ENCODE results near the gene CSKMT. TPM values are rescaled to one million over a fixed set of nuclear protein-coding genes. Genes with fewer than 3 reads are reported as not detected.

Gene CSKMT
- total and polyA plus RNA-seq, 10 of the 15 experiments (the other 5 are each of a cell fraction or from before 2014, with no cell fraction given): 7.0 to 213 (median 21.6) TPM

DNA sequence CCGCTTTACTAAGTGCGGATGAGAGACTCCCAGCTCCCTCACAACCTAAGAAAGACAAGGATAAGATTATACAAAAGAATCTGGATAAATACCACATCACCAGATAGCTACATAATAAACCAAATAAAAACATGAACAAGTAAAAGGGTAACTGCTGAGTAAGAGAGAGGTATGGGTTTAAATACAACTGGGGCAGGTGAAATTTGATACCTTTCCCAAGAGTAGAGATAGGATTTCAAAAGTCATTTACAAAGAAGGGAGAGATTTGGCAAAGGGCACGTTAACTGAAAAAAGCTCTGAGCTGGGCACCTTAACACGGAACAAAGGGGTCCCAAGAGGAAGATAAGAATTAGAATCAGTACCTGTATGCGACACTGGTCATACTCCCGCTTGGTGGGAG, 12.0 kb downstream of the CSKMT start:
- Histone ChIP-seq H3K27ac (ENCODE audit: control insufficient read depth, insufficient read depth) (no peak overlapping the region), H2AFZ (ENCODE audit: control insufficient read depth, low read depth, low read length) (no peak overlapping the region), H3K79me2 (ENCODE audit: control insufficient read depth, insufficient read depth, low read length) (peaks cover 30% of the 10 kb centered on the region), H3K27me3 (replicated peaks in 1 of 2; ENCODE audit: control insufficient read depth in 2 of 2, insufficient read depth in 2 of 2, low read length in 1 of 2) (no peaks in the 10 kb centered on the region), H3K4me3 (no peak overlapping the region), H3K9ac (ENCODE audit: control insufficient read depth, insufficient read depth, low read length) (no peak overlapping the region), H3K9me3 (replicated peaks; ENCODE audit: control insufficient read depth, insufficient read depth, low read length) (no peaks in the 10 kb centered on the region), H4K20me1 (ENCODE audit: control insufficient read depth, insufficient read depth) (no peaks in the 10 kb centered on the region; the same call in 1 of the 2 replicates), H3K36me3 (ENCODE audit: control insufficient read depth in 2 of 2, insufficient read depth in 2 of 2, low read length in 1 of 2) (peaks cover 0 to 10% of the 10 kb centered on the region in 2 experiments; a peak in 1 of 4 replicates), H3K4me2 (ENCODE audit: control insufficient read depth, insufficient read depth) (no peak overlapping the region), H3K4me1 (ENCODE audit: control insufficient read depth, insufficient read depth, low read length) (peaks cover 18% of the 10 kb centered on the region)
- CTCF ChIA-PET: interaction anchor here (0.9 to 1.9 kb wide), 6 partner anchors 10 to 287 kb away, joined by 3 to 5 read pairs (median 4); partner anchors contain the start of gene TUT1
- no TSS peak for BruUV-seq (replicated peaks)
- in situ Hi-C loops (cut with MboI): no loop called here
- no peak for ATAC-seq
- RAD21 ChIA-PET (ENCODE audit: unreplicated experiment): interaction anchor here (1.1 kb wide), 1 partner anchor 17 kb away, joined by 3 read pairs; no protein-coding TSS in a partner anchor
- no peak for FAIRE-seq
- SMC1A ChIA-PET (ENCODE audit: uncharacterized antibody, unreplicated experiment): interaction anchor here (0.6 to 1.4 kb wide), 2 partner anchors 10 to 233 kb away, joined by 3 read pairs; no protein-coding TSS in a partner anchor
- intact Hi-C loops (cut with micrococcal nuclease; ENCODE audit: unreplicated experiment): no loop called here
- WGBS (ENCODE audit: insufficient coverage, insufficient replicate concordance, low lambda C conversion rate, missing lambda C conversion rate): 89% methylated on average over 6 of the region's 6 CpGs
- DNase-seq (ENCODE audit: low read depth, low spot score): no peak
- POLR2A ChIA-PET: interaction anchor here (1.0 to 16.2 kb wide), 5 partner anchors 12 to 86 kb away, joined by 3 to 295 read pairs (median 5); partner anchors contain the start of genes B3GAT3, C11orf98, CSKMT and GANAB
- TF ChIP-seq, protein P1, sequence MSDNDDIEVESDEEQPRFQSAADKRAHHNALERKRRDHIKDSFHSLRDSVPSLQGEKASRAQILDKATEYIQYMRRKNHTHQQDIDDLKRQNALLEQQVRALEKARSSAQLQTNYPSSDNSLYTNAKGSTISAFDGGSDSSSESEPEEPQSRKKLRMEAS (IDR thresholded peaks at IDR 0.05; ENCODE audit: low read depth, low read length): no peak
- TF ChIP-seq, protein P2, sequence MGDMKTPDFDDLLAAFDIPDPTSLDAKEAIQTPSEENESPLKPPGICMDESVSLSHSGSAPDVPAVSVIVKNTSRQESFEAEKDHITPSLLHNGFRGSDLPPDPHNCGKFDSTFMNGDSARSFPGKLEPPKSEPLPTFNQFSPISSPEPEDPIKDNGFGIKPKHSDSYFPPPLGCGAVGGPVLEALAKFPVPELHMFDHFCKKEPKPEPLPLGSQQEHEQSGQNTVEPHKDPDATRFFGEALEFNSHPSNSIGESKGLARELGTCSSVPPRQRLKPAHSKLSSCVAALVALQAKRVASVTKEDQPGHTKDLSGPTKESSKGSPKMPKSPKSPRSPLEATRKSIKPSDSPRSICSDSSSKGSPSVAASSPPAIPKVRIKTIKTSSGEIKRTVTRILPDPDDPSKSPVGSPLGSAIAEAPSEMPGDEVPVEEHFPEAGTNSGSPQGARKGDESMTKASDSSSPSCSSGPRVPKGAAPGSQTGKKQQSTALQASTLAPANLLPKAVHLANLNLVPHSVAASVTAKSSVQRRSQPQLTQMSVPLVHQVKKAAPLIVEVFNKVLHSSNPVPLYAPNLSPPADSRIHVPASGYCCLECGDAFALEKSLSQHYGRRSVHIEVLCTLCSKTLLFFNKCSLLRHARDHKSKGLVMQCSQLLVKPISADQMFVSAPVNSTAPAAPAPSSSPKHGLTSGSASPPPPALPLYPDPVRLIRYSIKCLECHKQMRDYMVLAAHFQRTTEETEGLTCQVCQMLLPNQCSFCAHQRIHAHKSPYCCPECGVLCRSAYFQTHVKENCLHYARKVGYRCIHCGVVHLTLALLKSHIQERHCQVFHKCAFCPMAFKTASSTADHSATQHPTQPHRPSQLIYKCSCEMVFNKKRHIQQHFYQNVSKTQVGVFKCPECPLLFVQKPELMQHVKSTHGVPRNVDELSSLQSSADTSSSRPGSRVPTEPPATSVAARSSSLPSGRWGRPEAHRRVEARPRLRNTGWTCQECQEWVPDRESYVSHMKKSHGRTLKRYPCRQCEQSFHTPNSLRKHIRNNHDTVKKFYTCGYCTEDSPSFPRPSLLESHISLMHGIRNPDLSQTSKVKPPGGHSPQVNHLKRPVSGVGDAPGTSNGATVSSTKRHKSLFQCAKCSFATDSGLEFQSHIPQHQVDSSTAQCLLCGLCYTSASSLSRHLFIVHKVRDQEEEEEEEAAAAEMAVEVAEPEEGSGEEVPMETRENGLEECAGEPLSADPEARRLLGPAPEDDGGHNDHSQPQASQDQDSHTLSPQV (IDR thresholded peaks at IDR 0.05): no peak
- TF ChIP-seq STAT3 (IDR thresholded peaks at IDR 0.05; ENCODE audit: low read depth, low read length) (no peak), EZH2 (IDR thresholded peaks at IDR 0.05; ENCODE audit: borderline replicate concordance, control insufficient read depth, low read depth, low read length) (no peak), STAT1 (conservative IDR thresholded peaks at IDR 0.05) (no peak), EED (IDR thresholded peaks at IDR 0.05; ENCODE audit: low read depth) (no peak), KLF5 (IDR thresholded peaks at IDR 0.05; ENCODE audit: partially characterized antibody) (no peak), CHD2 (IDR thresholded peaks at IDR 0.05; ENCODE audit: borderline replicate concordance, low read depth, low read length) (no peak), FOXK2 (IDR thresholded peaks at IDR 0.05) (no peak), POU2F2 (IDR thresholded peaks at IDR 0.05; ENCODE audit: borderline replicate concordance, low read depth, low read length) (no peak), PAX5 (IDR thresholded peaks at IDR 0.05; ENCODE audit: borderline replicate concordance, low read depth, low read length) (no peak)
- TF ChIP-seq, protein P3, sequence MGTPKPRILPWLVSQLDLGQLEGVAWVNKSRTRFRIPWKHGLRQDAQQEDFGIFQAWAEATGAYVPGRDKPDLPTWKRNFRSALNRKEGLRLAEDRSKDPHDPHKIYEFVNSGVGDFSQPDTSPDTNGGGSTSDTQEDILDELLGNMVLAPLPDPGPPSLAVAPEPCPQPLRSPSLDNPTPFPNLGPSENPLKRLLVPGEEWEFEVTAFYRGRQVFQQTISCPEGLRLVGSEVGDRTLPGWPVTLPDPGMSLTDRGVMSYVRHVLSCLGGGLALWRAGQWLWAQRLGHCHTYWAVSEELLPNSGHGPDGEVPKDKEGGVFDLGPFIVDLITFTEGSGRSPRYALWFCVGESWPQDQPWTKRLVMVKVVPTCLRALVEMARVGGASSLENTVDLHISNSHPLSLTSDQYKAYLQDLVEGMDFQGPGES (IDR thresholded peaks at IDR 0.05): no peak
- TF ChIP-seq, protein P4, sequence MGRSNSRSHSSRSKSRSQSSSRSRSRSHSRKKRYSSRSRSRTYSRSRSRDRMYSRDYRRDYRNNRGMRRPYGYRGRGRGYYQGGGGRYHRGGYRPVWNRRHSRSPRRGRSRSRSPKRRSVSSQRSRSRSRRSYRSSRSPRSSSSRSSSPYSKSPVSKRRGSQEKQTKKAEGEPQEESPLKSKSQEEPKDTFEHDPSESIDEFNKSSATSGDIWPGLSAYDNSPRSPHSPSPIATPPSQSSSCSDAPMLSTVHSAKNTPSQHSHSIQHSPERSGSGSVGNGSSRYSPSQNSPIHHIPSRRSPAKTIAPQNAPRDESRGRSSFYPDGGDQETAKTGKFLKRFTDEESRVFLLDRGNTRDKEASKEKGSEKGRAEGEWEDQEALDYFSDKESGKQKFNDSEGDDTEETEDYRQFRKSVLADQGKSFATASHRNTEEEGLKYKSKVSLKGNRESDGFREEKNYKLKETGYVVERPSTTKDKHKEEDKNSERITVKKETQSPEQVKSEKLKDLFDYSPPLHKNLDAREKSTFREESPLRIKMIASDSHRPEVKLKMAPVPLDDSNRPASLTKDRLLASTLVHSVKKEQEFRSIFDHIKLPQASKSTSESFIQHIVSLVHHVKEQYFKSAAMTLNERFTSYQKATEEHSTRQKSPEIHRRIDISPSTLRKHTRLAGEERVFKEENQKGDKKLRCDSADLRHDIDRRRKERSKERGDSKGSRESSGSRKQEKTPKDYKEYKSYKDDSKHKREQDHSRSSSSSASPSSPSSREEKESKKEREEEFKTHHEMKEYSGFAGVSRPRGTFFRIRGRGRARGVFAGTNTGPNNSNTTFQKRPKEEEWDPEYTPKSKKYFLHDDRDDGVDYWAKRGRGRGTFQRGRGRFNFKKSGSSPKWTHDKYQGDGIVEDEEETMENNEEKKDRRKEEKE (IDR thresholded peaks at IDR 0.05): no peak
- TF ChIP-seq, protein P5, sequence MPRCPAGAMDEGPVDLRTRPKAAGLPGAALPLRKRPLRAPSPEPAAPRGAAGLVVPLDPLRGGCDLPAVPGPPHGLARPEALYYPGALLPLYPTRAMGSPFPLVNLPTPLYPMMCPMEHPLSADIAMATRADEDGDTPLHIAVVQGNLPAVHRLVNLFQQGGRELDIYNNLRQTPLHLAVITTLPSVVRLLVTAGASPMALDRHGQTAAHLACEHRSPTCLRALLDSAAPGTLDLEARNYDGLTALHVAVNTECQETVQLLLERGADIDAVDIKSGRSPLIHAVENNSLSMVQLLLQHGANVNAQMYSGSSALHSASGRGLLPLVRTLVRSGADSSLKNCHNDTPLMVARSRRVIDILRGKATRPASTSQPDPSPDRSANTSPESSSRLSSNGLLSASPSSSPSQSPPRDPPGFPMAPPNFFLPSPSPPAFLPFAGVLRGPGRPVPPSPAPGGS (IDR thresholded peaks at IDR 0.05; ENCODE audit: borderline replicate concordance, insufficient read depth, low read depth, low read length, poor library complexity, severe bottlenecking): no peak
